ENCODE measurements around the gene BMF.
"Not testable (repeated sequence)": the region's sequence is repeated elsewhere in the genome, so short reads cannot be mapped to it uniquely, and the experiment has no call there.

Gene BMF

DNA sequence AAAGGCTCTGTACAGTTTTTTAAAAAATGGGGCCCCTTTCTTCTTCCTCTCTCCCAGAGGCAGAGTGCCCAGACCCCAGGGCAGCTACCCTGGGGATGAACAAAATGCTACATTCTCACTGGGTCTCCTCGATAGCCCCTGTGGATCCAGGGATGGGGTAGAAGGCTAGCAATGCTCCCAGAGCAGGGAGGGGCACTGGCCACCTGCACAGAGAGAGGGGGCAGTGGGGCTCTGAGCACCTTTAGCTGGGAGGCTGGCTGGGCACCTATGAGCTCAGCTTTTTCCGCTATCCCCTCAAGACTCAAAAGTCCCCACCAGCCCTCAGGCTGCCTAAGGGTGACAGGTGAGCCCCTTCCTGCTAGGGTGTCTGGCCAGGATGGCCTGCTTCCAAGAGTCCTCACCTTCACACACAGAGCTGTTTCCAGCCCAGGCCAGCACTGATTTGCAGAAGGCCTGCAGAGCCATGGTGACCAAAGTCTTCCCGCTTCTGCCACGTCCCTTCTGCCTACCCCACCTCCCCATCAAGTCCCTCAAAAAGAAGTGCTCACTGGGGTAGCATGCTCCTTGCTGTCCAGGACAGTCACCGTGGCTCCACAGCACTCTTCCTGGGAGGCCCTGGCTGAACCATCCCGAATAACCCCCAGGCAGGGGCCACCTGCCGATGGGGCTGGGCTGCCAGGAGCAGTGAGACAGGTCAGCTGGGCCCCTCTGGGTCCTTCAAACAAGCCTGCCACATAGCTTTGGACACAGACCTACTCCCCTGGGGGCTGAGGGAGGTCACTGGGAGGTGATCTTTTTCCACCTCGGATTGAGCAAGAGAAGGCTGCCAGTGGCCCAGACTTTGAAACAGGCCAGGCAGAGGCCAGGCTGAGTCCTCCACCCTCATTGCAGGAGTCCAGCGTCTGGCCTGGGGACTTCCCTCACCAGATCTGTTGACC, 20.4 kb downstream of the BMF start:
- DNase-seq (ENCODE audit: low spot score), result no peak

DNA sequence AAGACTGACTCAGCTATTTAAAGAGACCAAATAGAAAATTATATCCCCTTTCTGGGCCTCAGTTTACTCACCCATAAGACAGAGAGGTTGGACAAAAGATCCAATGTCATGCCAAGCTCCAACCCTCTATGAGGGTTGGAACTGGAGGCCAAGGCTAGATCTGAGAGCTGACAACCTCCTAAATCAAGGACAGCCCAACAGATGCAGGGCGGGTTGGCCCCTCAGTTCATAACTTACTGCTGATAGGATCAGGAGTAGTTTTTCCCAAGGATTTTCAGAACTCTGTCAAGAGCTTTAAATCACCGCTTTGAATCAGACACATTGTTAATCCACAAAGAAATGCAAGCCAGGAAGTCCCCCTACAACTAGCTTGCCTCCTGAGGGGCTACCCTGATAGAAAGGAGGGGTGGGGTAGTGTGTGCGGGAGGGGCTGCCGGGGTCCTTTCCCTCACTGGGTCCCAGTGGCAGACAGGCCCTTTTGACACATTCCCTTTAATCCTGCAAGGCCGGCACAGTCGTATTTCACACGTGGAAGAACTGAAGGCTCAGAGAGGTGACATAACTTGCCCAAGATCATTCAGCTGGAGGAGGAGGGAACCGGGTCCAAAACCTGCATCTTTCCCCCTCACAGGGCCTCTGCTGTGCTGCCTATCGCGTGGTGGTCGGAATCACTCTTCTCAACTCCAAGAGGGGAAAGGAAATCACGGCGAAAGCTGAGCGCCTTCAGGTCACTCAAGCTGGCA, 21.4 kb downstream of the BMF start:
- no peak for DNase-seq (ENCODE audit: low spot score)

DNA sequence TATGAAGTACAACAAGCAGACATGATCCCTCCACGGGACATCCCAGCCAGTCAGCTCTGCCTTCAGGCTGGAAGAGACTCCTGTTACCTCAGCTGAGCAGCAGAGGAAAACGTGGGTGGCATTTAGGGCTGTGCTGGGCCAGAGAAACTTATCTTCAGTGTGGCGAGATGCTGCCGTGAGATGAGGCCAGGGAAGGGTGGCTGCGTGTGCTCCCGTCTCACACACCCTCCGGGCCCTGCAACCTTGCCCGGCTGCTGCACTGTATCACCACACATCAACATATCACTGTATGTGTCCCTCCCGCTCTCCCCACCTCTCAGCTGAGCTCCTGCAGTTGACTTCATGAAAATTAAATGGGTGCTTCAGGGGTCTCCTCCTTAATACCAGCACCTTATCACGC, 23.4 kb downstream of the BMF start:
- DNase-seq (ENCODE audit: low spot score), result no peak

- no peak for DNase-seq (ENCODE audit: low spot score)
Observed at GRCh38 chr15:40084650-40085049, 24.0 kb downstream of the BMF start.

- no peak for DNase-seq (ENCODE audit: low spot score)
Observed at GRCh38 chr15:40082195-40082883, 26.3 kb downstream of the BMF start.

DNA sequence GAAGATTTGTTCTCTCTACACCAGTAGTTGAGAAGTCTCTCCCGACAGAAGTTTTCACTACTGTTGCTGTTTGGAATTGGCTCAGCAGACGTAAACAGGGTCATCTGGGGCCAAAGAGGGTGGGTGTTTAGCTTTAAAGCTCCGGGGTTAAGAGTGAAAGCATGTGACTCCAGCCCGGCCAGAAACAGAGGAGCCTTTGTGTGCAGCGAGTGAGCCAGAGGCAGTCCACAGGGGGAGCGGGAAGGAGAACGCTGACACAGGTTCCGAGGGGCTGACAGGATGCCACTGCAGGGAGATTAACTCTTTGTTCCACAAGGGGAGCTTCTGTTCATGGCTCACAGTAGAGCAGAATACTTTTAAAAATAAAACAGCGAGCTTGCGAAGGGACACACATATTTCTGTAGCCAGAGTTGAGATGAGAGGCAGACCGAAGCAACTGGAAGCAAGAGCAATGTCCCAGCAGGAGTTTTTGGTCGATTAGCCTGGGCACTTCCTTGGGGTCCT, 26.9 kb downstream of the BMF start:
- DNase-seq (ENCODE audit: low spot score), result no peak

DNA sequence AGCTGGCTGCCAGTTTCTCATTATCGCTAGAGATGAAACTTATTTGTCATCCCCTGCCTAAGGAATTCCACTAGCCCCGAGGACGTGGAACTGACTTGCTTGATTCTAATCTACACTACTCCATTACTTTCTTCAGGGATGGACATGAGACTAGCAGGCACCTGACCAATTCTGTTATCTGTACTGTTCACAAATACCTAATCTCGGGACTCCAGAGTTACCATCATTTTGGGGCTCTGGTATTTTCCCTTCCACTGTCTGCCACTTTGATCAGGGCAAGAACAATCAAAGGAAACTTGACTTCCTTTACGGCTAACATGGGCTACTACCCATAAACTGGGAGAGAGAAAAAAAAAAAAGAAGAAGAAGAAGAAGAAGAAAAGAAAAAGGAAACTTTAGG, 27.8 kb downstream of the BMF start:
- no peak for DNase-seq (ENCODE audit: low spot score)

DNA sequence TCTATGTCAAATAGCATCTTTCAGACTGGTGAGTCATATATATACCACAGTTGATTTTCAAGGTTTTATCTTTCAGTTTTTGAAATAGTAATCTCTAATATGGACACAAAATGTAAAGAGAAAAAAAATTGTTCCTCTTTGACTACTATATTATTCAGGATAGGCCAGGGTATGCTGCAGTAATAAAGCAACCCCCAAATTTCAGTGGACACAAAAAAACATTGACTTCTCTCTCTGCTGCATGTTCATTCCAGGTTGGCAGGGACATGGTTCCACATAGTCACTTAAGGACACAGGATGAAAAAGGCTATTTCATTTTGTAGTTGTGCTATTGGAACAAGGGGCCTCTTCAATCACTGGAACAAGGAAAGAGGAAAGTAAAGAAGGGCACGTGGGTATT, 28.6 kb downstream of the BMF start:
- DNase-seq (ENCODE audit: low spot score), result no peak

- no peak for DNase-seq (ENCODE audit: low spot score)
Observed at GRCh38 chr15:40079456-40079855, 29.2 kb downstream of the BMF start.

- DNase-seq (ENCODE audit: low spot score), result no peak
Observed at GRCh38 chr15:40075298-40076044, 33.2 kb downstream of the BMF start.

DNA sequence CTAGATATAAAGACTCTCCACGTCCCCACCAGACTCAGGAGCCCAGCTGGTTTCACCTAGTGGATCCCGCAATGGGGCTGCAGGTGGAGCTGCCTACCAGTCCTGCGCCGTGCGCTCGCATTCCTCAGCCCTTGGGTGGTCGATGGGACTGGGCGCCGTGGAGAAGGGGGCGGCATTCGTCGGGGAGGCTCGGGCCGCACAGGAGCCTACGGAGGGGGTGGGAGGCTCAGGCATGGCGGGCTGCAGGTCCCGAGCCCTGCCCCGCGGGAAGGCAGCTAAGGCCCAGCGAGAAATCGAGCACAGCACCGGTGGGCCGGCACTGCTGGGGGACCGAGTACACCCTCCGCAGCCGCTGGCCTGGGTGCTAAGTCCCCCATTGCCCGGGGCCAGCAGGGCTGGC, 34.0 kb downstream of the BMF start:
- not testable (repeated sequence) for DNase-seq (ENCODE audit: low spot score)

- DNase-seq (ENCODE audit: low spot score), result not testable (repeated sequence)
Observed at GRCh38 chr15:40073716-40074490, 34.8 kb downstream of the BMF start.

DNA sequence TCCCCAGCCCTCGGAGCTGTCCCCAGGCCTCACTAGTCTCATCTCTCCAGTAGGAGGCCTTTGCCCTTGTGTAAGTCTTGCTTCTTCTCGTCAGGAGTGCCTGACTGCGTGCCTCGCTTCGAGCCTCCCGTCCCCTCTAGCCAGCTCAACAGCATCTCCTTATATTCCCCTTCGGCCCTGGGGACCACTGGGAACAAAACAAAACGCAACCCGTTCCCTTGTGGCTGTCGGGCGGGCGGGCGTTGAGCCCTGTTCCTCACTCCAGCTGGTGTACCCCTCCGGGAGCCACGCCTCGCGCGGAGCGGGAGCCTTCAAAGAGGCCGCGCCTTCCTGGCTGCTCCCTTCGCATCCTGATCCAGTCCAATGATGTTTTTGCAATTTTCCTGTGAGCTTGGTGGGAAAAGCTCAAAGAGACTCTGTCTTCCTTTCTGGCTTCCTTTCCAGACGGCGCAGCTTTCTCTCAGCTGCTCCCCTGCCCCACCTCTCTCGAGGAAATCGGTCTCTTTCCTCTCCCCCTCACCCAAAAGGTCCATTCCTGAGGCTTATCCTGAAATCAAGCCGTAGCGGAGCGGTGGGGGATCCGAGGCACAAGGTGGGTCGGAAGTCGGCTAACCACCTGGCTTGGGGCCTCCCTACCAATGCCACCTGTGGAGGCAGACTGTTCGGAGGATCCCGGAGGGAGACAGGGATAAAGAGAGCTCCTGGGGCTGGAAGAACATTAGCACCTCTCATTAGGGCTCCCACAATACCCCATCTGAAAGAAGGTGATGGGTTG, 36.3 kb downstream of the BMF start:
- no peak for DNase-seq (ENCODE audit: low spot score)

- no peak for DNase-seq (ENCODE audit: low spot score)
Observed at GRCh38 chr15:40070608-40071218, 38.0 kb downstream of the BMF start.

GRCh38 chr15:40070166-40070557, 38.5 kb downstream of the BMF start:
- no peak for DNase-seq (ENCODE audit: low spot score)

GRCh38 chr15:40069178-40070165, 39.2 kb downstream of the BMF start:
- no peak for DNase-seq (ENCODE audit: low spot score)

- no peak for DNase-seq (ENCODE audit: low spot score)
Observed at GRCh38 chr15:40067921-40068624, 40.6 kb downstream of the BMF start.

GRCh38 chr15:40066589-40066988, 42.1 kb downstream of the BMF start:
- DNase-seq (ENCODE audit: low spot score), result no peak

All from CD4-positive, alpha-beta T cell treated with Interleukin-6 at 100 ng/mL for 8 hours (primary cell).